SK-N-MC (cell line): ENCODE measurements around the gene CTAGE4.
"Not testable (repeated sequence)": the region's sequence is repeated elsewhere in the genome, so short reads cannot be mapped to it uniquely, and the experiment has no call there.

Experiments used
- EZH2 ChIP-seq: fragments of 200-600 bp; sonication (generic); IDR thresholded peaks from one replicate; pipeline ENCODE4 v1.6.1; 2017; ENCODE audit warnings: antibody characterized with exemption
- POLR2AphosphoS5 ChIP-seq: IDR thresholded peaks from 2 replicates; pipeline ENCODE4 v1.6.1; 2012; ENCODE audit warnings: mild to moderate bottlenecking, low read depth, low read length, borderline replicate concordance

- TF ChIP-seq EZH2, POLR2AphosphoS5: not testable (repeated sequence)
Observed at GRCh38 chr7:144205306-144205705, 22.0 kb downstream of the CTAGE4 start.
